ENCODE data around the gene ARID1B. TPM values are rescaled to one million over a fixed set of nuclear protein-coding genes. Genes with fewer than 3 reads are reported as not detected.

The ARID1B gene
- total RNA-seq, 1 experiment from 2014 or later = 58.8 TPM

DNA sequence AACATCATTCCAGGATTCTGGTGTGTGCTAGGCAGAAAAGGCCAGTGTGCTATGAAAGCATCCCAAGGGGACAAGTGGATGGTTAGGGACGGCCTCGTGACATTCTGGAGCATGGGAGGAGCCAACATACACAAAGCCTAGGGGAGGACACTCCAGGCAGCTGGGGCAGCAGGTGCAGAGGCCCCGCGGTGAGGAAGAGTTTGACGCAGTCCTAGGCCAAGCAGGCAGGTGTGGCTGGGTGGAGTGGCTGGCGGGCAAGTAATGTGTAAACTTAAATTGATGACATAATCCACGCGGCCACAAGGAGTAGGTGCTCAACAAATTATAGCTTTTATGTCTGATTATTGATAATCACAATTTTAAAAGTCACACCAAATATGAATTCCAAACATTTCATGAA is 452.5 kb downstream of the ARID1B start:
- no peaks in the 10 kb centered on the region for H3K27me3 ChIP-seq (replicated peaks; ENCODE audit: control insufficient read depth, insufficient read depth, low read length)
- intact Hi-C loops (cut with micrococcal nuclease; ENCODE audit: unreplicated experiment) = no loop called here
- Mint-ChIP-seq H3K4me1 (ENCODE audit: low read depth, unreplicated experiment) (no peaks in the 10 kb centered on the region), H3K4me3 (ENCODE audit: unreplicated experiment) (no peak overlapping the region), H3K9me3 (ENCODE audit: unreplicated experiment) (no peaks in the 10 kb centered on the region), H3K36me3 (ENCODE audit: insufficient read depth, unreplicated experiment) (peaks cover 6% of the 10 kb centered on the region), H3K27me3 (ENCODE audit: insufficient read depth, unreplicated experiment) (no peaks in the 10 kb centered on the region), H3K27ac (ENCODE audit: unreplicated experiment) (no peak overlapping the region)
- no peaks in the 10 kb centered on the region for H3K9me3 ChIP-seq
- no TSS peak for BruUV-seq (replicated peaks)
- TF ChIP-seq, protein P1, sequence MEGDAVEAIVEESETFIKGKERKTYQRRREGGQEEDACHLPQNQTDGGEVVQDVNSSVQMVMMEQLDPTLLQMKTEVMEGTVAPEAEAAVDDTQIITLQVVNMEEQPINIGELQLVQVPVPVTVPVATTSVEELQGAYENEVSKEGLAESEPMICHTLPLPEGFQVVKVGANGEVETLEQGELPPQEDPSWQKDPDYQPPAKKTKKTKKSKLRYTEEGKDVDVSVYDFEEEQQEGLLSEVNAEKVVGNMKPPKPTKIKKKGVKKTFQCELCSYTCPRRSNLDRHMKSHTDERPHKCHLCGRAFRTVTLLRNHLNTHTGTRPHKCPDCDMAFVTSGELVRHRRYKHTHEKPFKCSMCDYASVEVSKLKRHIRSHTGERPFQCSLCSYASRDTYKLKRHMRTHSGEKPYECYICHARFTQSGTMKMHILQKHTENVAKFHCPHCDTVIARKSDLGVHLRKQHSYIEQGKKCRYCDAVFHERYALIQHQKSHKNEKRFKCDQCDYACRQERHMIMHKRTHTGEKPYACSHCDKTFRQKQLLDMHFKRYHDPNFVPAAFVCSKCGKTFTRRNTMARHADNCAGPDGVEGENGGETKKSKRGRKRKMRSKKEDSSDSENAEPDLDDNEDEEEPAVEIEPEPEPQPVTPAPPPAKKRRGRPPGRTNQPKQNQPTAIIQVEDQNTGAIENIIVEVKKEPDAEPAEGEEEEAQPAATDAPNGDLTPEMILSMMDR (IDR thresholded peaks at IDR 0.05; ENCODE audit: insufficient read depth in 1 of 2, low read depth in 1 of 2, low read length in 1 of 2, severe bottlenecking in 1 of 2, unreplicated experiment in 1 of 2) = no peak
- no peak for DNase-seq
- no peaks in the 10 kb centered on the region for H3K36me3 ChIP-seq (ENCODE audit: control insufficient read depth, insufficient read depth, low read length)
- no peaks in the 10 kb centered on the region for H3K4me1 ChIP-seq
- POLR2A ChIA-PET = no interaction called here
- no peak overlapping the region for H3K4me3 ChIP-seq (ENCODE audit: low read depth, low read length)
- CTCF ChIA-PET = no interaction called here

DNA sequence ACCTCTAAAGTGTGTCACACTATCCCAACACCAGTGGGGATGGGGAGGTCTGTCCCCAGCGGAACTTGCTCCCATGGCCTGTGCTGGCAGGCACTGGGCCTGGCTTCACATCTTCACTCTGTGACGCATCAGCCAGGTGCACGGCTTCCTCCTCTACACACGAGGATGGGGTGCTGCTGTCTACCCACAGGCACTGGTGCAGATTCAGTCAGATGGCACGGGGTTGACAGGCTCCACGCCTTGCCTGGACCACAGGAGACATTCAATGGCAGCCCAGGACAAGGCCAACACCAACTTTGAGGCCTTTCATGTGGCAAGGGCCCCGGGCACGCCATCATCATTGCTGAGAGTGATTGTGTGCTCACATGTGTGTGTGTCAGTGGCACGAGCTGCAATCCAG is 453.7 kb downstream of the ARID1B start:
- no peak for DNase-seq
- Histone ChIP-seq H3K4me3 (ENCODE audit: low read depth, low read length) (no peak overlapping the region), H3K4me1 (no peaks in the 10 kb centered on the region), H3K27me3 (replicated peaks; ENCODE audit: control insufficient read depth, insufficient read depth, low read length) (no peaks in the 10 kb centered on the region), H3K9me3 (no peaks in the 10 kb centered on the region), H3K36me3 (ENCODE audit: control insufficient read depth, insufficient read depth, low read length) (no peaks in the 10 kb centered on the region)
- ChIA-PET POLR2A (no interaction called here), CTCF (no interaction called here)
- intact Hi-C loops (cut with micrococcal nuclease; ENCODE audit: unreplicated experiment) = no loop called here
- Mint-ChIP-seq H3K4me1 (ENCODE audit: low read depth, unreplicated experiment) (no peaks in the 10 kb centered on the region), H3K4me3 (ENCODE audit: unreplicated experiment) (no peak overlapping the region), H3K9me3 (ENCODE audit: unreplicated experiment) (no peaks in the 10 kb centered on the region), H3K36me3 (ENCODE audit: insufficient read depth, unreplicated experiment) (peaks cover 6% of the 10 kb centered on the region), H3K27me3 (ENCODE audit: insufficient read depth, unreplicated experiment) (no peaks in the 10 kb centered on the region), H3K27ac (ENCODE audit: unreplicated experiment) (no peak overlapping the region)
- BruUV-seq (replicated peaks) = no TSS peak
- TF ChIP-seq, protein P1 (IDR thresholded peaks at IDR 0.05; ENCODE audit: insufficient read depth in 1 of 2, low read depth in 1 of 2, low read length in 1 of 2, severe bottlenecking in 1 of 2, unreplicated experiment in 1 of 2) = no peak

DNA sequence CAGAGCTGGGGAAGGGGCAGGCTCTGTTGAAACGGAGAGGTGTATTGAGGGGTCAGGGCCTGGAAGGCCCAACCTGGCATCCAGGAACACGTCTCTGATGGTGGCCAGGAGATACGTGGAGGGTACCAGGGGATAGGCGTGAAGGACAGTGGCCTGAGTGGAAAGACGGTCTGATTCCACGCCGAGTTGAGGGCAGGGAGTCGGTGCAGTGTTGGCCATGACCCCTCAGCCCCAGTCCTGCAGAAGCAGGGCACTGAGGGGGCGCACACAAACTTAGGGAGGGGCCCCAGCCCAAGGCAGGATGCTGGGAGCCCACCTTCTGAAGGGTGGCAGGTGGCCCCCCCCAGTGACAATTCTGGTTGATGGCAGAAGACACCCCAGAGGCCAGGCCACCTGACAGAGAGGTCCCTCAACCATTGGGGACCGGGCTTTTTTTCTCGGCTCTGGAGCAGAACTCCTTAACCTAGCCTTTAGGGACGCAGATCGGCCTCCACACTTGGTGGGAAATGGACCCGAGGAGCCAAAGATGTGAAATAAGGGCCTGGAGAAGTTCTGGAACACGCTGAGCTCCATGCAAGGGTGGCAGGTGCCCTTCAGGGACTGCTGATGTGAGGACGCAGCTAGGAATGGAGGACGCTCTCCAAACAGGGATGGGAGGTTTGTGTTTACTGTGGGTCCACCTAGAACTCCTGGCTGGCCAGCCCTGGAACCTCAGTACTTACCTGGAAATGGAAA is 455.1 kb downstream of the ARID1B start:
- Histone ChIP-seq H3K4me3 (ENCODE audit: low read depth, low read length) (no peak overlapping the region), H3K27me3 (replicated peaks; ENCODE audit: control insufficient read depth, insufficient read depth, low read length) (no peaks in the 10 kb centered on the region), H3K9me3 (no peaks in the 10 kb centered on the region), H3K4me1 (no peaks in the 10 kb centered on the region), H3K36me3 (ENCODE audit: control insufficient read depth, insufficient read depth, low read length) (no peaks in the 10 kb centered on the region)
- intact Hi-C loops (cut with micrococcal nuclease; ENCODE audit: unreplicated experiment) = no loop called here
- H3K4me3 Mint-ChIP-seq (ENCODE audit: unreplicated experiment) = no peak overlapping the region
- CTCF ChIA-PET = no interaction called here
- H3K4me1 Mint-ChIP-seq (ENCODE audit: low read depth, unreplicated experiment) = no peaks in the 10 kb centered on the region
- H3K27ac Mint-ChIP-seq (ENCODE audit: unreplicated experiment) = no peak overlapping the region
- no peak for DNase-seq
- TF ChIP-seq, protein P1 (IDR thresholded peaks at IDR 0.05; ENCODE audit: insufficient read depth in 1 of 2, low read depth in 1 of 2, low read length in 1 of 2, severe bottlenecking in 1 of 2, unreplicated experiment in 1 of 2) = no peak
- no TSS peak for BruUV-seq (replicated peaks)
- POLR2A ChIA-PET = no interaction called here
- H3K9me3 Mint-ChIP-seq (ENCODE audit: unreplicated experiment) = no peaks in the 10 kb centered on the region
- peaks cover 6% of the 10 kb centered on the region for H3K36me3 Mint-ChIP-seq (ENCODE audit: insufficient read depth, unreplicated experiment)
- no peaks in the 10 kb centered on the region for H3K27me3 Mint-ChIP-seq (ENCODE audit: insufficient read depth, unreplicated experiment)

Data from Caco-2 (cell line).